NOMO-1 treated with dmso at 0.1 percent for 144 hours (cell line): ENCODE results near the gene SEC24C.
"Not testable (repeated sequence)": the region's sequence is repeated elsewhere in the genome, so short reads cannot be mapped to it uniquely, and the experiment has no call there.

Experiments
- DNase-seq: peaks from one replicate; lab custom pipeline; 2025; ENCODE audit not compliant: unreplicated experiment; lab: John Stamatoyannopoulos, UW

SEC24C gene

DNA sequence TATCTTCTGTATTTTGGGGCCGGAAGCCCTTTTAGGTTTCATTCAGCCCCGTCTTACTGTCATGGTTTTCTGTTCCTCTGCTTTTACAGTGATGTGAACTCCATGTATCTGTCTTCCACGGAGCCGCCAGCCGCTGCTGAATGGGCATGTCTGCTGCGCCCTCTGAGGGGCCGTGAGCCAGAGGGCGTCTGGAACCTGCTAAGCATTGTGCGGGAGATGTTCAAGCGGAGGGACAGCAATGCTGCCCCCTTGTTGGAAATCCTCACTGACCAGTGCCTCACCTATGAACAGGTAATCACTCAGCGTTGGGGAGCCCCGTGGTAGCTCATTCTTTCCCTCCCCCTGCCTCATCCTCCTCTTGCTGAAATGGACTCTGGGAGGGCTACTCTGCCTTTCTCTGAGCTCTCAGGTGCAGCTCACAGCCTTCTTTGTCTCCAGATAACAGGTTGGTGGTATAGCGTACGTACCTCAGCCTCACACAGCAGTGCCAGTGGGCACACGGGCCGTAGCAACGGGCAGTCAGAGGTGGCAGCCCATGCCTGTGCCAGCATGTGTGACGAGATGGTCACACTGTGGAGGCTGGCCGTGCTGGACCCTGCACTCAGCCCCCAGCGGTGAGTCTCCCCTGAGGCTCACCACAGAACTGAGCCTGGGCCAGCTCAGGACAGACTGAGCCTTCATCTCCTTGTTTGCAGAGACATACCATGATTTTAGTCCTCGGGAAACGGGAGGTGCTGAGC lies 46.9 kb downstream of the SEC24C start:
- no peak for DNase-seq

DNA sequence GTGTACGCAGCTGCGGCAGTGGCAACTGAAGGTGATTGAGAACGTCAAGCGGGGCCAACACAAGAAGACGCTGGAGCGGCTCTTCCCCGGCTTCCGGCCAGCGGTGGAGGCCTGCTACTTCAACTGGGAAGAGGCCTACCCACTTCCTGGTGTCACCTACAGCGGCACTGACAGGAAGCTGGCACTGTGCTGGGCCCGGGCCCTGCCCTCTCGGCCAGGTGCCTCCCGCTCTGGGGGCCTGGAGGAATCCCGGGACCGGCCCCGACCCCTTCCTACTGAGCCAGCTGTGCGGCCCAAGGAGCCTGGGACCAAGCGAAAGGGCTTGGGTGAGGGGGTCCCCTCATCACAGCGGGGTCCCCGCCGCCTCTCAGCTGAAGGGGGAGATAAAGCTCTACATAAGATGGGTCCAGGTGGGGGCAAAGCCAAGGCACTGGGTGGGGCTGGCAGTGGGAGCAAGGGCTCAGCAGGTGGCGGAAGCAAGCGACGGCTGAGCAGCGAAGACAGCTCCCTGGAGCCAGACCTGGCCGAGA lies 47.8 kb downstream of the SEC24C start:
- DNase-seq: no peak

DNA sequence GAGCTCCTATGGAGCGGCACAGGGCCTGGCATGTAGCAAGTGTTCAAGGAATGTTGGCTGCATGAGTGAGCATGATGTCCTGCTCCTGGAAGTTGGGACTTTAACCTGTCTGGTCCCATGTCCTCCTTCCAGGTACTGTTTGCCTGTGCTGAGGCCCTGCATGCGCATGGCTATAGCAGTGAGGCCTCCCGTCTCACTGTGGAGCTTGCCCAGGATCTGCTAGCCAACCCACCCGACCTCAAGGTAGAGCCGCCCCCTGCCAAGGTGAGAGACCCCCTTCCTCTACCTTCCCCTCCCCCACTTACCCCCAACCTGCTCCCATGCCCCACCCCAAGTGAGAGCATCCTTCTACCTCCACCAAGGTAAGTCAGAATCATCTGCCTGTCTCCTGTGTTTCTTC lies 49.3 kb downstream of the SEC24C start:
- DNase-seq: no peak

DNA sequence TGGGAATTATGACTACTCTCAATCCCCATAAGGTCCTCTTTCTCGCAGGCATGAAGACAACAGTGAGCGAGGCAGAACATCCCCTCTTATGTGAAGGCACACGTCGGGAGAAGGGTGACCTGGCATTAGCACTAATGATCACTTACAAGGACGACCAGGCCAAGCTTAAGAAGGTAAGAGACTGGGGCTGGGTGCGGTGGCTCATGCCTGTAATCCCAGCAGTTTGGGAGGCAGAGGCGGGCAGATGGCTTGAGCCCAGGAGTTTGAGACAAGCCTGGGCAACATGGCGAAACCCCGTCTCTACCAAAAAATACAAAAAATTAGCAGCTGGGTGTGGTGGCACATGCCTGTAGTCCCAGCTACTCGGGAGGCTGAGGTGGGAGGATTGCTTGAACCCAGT lies 51.3 kb downstream of the SEC24C start:
- DNase-seq: not testable (repeated sequence)

DNA sequence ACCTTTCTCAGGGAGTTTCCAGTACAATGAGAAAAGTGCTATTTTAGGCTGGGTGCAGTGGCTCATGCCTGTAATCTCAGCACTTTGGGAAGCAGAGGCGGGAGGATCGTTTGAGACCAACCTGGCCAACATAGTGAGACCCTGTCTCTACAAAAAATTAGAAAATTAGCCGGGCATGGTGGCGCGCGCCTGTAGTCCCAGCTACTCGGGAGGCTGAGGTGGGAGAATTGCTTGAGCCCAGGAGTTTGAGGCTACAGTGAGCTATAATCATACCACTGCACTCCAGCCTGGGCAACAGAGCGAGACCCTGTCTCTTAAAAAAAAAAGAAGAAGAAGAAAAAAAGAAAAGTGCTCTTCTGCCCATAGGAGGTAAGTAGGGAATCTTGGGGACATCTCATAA lies 51.9 kb downstream of the SEC24C start:
- not testable (repeated sequence) for DNase-seq

DNA sequence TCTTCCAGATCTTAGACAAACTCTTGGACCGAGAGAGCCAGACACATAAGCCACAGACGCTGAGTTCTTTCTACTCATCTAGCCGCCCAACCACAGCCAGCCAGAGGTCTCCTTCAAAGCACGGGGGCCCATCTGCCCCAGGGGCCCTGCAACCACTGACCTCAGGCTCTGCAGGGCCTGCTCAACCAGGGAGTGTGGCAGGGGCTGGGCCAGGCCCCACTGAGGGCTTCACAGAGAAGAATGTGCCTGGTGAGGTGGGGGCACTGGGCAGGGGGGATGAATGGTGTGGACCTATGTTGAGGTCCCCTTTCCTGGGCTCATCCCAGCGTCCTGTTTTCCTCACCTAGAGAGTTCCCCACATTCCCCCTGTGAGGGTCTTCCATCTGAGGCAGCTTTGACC lies 52.6 kb downstream of the SEC24C start:
- DNase-seq: no peak

DNA sequence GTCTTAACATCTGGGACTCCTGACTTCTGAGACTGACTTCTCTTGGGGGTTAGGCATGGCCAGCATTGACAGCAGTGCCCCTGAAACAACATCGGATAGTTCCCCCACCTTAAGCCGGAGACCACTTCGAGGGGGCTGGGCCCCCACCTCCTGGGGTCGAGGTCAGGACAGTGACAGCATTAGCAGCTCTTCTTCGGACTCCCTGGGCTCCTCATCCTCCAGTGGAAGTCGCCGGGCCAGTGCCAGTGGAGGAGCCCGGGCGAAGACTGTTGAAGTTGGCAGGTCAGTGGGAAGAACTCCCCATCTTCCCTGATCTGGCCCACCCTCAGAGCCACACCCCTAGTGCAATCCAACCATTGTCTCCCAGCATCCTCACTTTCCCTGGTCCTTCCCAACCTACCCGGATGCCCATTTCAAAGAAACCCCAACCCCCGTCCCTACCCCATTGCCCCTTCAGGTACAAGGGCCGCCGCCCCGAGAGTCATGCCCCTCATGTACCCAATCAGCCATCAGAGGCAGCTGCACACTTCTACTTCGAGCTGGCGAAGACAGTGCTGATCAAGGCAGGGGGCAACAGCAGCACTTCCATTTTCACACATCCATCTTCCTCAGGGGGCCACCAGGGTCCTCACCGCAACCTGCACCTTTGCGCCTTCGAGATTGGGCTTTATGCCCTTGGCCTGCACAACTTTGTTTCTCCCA lies 53.3 kb downstream of the SEC24C start:
- no peak for DNase-seq

DNA sequence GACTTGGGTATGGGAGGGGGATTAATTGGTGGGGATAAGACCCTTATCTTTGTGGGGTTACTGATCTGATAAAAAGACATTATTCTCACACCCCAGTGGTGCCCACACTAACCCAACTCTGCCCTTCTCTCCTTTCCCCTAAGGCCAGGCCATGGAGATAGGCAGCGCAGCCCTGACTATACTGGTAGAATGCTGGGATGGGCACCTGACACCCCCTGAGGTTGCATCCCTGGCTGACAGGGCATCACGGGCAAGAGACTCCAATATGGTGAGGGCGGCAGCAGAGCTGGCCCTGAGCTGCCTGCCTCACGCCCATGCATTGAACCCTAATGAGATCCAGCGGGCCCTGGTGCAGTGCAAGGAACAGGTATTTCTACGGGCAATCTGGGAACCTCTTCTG lies 53.9 kb downstream of the SEC24C start:
- DNase-seq: no peak

DNA sequence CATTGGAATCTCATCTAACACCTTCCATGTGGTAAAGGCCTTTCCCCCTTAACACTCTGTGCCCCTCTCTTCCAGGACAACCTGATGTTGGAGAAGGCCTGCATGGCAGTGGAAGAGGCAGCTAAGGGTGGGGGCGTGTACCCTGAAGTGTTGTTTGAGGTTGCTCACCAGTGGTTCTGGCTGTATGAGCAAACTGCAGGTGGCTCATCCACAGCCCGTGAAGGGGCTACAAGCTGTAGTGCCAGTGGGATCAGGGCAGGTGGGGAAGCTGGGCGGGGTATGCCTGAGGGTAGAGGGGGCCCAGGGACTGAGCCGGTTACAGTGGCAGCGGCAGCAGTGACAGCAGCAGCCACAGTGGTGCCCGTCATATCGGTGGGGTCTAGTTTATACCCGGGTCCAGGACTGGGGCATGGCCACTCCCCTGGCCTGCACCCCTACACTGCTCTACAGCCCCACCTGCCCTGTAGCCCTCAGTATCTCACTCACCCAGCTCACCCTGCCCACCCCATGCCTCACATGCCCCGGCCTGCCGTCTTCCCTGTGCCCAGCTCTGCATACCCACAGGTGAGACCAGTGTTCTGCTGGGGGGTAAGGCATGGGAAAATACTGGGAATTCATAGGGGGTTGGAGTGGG lies 54.9 kb downstream of the SEC24C start:
- DNase-seq: no peak

DNA sequence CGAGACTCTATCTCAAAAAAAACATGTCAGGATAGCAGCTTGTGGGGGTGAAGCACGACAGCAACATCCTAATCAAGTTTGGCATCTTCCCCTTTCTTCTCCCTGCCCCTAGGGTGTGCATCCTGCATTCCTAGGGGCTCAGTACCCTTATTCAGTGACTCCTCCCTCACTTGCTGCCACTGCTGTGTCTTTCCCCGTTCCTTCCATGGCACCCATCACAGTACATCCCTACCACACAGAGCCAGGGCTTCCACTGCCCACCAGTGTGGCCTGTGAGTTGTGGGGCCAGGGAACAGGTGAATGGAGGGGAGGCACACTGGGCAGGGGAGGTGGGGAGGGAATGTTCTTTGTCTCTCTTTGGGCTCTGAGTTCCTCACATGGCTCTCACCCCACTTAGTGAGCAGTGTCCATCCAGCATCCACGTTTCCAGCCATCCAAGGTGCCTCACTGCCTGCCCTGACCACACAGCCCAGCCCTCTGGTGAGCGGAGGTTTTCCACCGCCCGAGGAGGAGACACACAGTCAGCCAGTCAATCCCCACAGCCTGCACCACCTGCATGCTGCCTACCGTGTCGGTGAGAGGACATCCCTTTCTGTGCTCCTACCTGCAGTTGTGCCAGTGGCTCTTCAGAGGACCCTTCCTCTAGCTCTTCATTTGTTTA lies 55.9 kb downstream of the SEC24C start:
- no peak for DNase-seq

DNA sequence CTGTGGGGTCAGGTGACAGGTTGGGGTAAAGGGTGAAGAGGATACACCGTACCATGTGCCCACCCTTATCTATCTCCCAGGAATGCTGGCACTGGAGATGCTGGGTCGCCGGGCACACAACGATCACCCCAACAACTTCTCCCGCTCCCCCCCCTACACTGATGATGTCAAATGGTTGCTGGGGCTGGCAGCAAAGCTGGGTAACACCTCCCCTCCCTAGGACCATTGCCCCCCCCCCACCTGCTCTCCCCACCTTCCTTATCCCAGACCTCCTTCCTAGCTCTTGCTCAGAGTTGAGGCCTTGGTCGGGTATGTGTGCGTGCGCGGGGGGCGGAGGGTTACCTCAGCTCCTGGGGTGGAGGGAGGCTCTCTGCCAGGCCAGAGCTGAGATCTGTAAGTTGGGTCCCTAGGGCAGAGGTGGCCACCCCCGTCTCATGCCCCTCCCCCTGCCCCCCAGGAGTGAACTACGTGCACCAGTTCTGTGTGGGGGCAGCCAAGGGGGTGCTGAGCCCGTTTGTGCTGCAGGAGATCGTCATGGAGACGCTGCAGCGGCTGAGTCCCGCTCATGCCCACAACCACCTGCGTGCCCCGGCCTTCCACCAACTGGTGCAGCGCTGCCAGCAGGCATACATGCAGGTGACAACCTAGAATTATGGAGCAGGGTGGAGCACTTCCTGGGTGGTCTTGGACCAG lies 56.5 kb downstream of the SEC24C start:
- no peak for DNase-seq

DNA sequence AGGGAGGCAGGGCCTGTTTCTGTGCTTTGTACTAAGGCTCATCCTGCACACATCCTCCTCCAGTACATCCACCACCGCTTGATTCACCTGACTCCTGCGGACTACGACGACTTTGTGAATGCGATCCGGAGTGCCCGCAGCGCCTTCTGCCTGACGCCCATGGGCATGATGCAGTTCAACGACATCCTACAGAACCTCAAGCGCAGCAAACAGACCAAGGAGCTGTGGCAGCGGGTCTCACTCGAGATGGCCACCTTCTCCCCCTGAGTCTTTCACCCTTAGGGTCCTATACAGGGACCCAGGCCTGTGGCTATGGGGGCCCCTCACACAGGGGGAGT lies 57.0 kb downstream of the SEC24C start:
- DNase-seq: no peak

DNA sequence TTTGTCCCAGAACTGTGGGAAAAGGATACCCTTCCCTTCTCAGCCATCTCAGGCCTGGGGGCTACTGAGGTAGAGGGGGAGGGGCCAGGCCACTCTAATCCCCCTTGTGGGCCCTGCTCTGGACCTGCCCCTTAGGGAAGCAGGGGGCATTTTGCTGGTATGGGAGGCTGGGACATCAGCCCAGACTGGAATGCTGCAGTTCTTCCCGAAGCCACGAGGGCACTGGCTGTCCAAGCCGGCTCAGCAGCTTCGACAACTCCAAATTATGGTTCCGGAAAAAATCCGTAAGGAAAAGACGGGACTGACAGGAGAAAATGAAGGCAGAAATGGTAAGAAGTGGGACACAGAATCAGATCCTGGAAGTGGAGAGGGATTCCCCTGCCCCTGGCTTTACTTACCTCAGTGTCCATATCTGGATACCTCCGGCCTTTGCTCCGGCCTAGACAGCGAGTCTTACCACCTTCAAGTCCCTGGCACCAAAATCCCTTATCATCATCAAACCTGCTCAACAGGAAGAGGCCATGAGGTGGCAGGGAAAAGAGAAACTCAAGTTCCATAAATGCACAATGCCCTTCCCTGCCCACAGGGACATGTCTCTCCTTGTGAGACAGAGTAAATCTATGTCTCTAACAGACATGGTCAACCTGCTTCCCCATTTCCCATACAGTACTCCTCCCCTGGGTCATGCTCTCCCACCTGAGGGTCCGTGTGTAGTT lies 58.3 kb downstream of the SEC24C start:
- DNase-seq: no peak

DNA sequence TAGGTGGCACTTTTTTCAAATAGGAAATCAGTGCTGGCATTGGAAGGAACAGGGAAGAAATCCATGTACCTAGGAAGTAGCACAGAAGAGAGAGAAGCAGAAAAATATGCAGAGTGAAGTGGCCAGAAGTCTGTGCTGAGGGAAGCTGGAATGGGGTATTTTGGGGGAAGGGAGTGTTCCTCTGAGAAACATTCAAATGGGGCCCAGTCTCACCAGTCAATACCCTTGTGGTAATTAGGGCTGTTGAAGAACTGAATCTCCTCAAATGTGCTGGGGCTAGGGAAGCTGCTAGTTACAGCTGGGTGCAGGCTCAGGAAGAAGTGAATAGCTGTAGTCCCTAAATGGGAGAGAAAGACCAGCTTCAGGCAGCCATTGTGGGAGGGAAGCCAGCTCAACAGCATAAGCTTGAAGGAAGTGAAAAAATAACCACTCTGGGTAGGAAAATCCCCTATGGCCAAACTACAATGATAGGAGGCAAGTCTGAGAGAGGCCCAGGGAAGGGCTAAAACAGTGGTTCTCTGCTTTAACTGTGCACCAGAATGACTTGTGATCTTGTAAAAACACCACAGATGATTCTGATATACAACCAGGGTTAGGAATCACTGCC lies 59.6 kb downstream of the SEC24C start:
- no peak for DNase-seq

DNA sequence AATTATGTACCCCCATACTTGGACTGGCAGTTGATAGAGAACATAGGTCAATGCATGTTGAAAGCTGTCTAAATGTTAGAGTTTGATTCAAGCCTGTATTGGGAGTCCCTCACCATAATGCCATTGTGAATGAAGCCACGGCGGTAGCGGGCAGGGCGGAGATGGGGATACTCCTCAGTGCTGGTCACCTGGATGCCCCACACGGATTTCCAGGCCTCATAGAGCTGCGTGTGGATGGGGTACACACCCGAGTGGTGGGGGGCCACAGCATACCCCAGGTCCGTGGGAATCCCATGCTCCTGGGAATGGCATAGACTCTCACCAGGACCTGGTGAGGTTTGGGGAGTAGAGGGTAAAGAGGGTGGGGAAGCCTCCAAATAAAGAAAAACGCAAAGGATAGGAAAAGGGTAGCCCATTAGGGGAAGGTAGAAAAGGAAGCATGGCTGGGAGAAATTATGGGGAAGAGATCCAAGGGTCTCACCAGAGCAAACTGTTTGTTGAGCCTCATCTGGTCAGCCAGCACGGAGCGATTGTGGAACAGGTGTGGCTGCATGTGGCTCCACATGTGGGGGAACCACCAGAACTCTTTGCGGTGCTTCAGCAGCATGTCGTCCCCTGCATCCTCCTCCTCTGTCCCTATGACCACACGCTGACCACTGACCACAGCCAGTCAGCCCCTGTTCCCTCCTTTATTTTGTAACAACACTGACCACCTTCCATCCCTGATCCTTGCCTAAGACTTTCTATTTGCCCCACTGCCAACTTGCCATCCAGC lies 62.2 kb downstream of the SEC24C start:
- DNase-seq: no peak

DNA sequence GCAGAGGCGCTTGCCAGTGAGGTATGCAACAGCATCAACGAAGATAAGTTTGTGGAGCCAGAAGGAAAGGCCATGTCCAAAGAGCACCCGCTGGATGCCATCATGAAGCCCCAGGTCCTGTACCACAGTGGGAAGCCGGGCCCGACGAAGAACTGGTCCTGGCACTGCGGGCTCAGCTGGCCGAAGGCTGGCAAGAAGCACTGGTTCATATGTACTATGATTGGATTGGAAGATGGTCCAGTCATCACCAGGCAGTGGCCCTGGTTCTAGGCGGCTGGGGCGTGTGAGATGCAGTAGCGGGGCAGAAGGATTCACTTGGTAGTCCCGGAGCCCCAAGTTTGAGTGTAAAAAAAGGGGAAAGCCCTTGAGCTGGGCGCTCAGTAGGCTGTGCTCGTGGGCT lies 63.3 kb downstream of the SEC24C start:
- no peak for DNase-seq

DNA sequence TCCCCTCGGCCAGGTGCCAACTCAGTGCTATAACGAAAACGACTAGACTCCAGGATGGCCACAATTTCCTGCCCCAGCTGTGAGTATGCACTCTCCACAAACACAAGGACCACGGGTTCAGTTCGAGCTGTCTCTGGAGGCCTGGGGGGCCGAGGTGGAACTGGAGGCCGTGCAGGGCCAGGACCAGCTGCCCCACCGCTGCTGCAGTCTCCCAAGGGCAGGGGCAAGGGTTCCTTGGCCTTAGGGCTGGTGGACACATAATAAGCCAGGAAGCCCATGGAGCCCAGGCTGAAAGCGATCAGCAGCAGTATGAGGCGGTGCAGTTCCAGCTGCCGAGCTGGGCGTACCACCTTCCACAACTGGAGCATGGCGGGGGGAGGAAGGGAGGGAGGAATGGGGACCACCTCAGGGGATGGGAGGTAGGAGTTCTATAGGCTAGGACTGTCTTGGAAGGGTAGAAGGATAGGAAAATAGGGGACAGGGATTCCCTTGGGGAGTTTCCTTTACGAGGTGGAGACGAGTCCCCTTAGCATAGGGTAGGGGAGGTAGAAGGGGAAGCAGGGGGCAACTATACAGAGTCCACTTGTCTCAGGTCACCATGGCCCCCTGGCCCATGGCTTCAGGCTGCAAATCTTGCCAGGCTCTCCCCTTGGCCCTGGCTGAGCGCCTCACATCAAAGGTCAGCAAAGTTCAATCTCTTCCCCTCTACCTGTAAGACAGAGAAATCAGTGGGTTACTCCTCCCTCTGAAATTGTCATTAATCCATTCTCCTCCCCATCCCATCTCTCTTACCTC lies 64.0 kb downstream of the SEC24C start:
- DNase-seq: no peak

DNA sequence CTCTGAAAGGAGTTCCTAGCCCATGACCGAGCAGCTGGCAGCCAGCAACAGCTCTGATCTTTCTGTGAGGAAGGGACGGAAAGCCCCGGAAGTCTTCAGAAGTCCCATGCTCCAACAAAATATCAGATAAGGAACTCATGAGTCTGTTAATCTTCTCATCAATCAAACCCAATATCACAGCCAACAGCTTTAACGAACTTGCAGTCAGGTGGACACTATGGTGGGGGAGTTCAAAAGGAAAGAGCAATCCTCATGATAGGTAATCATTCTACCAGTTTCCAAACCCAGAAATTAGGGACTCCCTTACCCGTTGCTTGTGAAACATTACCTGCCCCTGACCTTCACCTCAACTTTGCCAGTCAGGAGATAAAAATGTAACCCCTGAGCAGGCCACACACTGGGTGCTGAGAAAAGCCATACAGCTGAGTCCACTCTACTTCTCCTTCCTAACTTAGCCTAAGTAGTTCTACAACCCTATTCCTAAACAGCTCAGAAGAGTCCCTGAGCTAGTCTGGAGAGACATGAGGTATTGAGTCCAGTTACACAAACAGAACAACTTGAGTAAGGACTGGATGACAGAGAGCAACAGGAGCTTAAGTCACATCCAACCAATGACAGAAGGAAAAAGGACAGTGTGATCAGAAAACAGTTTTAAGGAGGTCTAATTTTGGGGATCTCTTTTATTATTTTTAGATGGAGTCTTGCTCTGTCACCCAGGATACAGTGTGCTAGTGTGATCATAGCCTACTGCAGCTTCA lies 65.1 kb downstream of the SEC24C start:
- no peak for DNase-seq
